T-cell (primary cell): Measurements from ENCODE around the gene CTTNBP2NL. TPM values are rescaled to one million over a fixed set of nuclear protein-coding genes. Genes with fewer than 3 reads are reported as not detected.

ENCODE experiments used
- ATAC-seq, 4 experiments: fragments of 200-7000 bp in 3 of 4; fragments of 150-1000 bp in 1 of 4; cut with Tn5 transposase; replicated peaks in 1 of 4; 1 replicate in 3 of 4; 2 replicates in 1 of 4; pipeline ENCODE4 v1.10.0; 2021; ENCODE audit warnings: moderate library complexity in 3 of 4, mild to moderate bottlenecking in 2 of 4, moderate number of reproducible peaks in 1 of 4
- CTCF ChIA-PET, 2 donors: fragments of 300-600 bp; sonication (Branson Sonifier 250); formaldehyde crosslinking; loops; one replicate each; lab custom pipeline; 2022; ENCODE audit warnings: antibody characterized with exemption in 2 of 2; lab: Charles Lee
- POLR2A ChIA-PET, 2 donors: fragments of 300-600 bp; sonication (Branson Sonifier 250); formaldehyde crosslinking; loops; one replicate each; lab custom pipeline; 2022; ENCODE audit warnings: antibody characterized with exemption in 2 of 2; lab: Charles Lee
- DNase-seq, 35 experiments: peaks; one replicate each; pipeline versions ENCODE4 v3.0.0 to v3.0.0-alpha.2; 2013 to 2023
- H3K27ac ChIP-seq: one replicate; pipeline ENCODE4 v1.5.1; 2013; ENCODE audit warnings: low read length
- H3K27me3 ChIP-seq, 2 experiments: replicated peaks in 1 of 2; 1 replicate in 1 of 2; 2 replicates in 1 of 2; pipeline versions ENCODE4 v1.6.1 to v1.7.0; 2013; ENCODE audit warnings: low read length in 1 of 2, mixed read lengths in 1 of 2; ENCODE audit not compliant: control insufficient read depth in 2 of 2, insufficient read depth in 2 of 2; ENCODE audit errors: extremely low read depth in 1 of 2
- H3K36me3 ChIP-seq, 2 donors: 1 replicate in 1 of 2; 2 replicates in 1 of 2; pipeline versions ENCODE4 v1.6.1 to v1.7.0; 2013; ENCODE audit warnings: low read length in 1 of 2; ENCODE audit not compliant: control insufficient read depth in 2 of 2, insufficient read depth in 1 of 2; ENCODE audit errors: extremely low read depth in 1 of 2
- H3K4me1 ChIP-seq, 2 experiments: 1 replicate in 1 of 2; 2 replicates in 1 of 2; pipeline versions ENCODE4 v1.6.1 to v1.7.0; 2013; ENCODE audit warnings: low read length in 2 of 2, mixed read lengths in 1 of 2; ENCODE audit not compliant: insufficient read depth in 2 of 2, control insufficient read depth in 1 of 2; ENCODE audit errors: extremely low read depth in 1 of 2
- H3K4me3 ChIP-seq, 2 donors: 1 replicate in 1 of 2; 2 replicates in 1 of 2; pipeline versions ENCODE4 v1.5.1 to v1.7.0; 2013; ENCODE audit warnings: mild to moderate bottlenecking in 2 of 2, low read length in 1 of 2, moderate library complexity in 1 of 2; ENCODE audit not compliant: control insufficient read depth in 1 of 2; ENCODE audit errors: extremely low read depth in 1 of 2
- H3K9me3 ChIP-seq: 2 replicates; pipeline ENCODE4 v1.7.0; 2013
- H3K27ac Mint-ChIP-seq, 2 donors: one replicate each; pipeline ENCODE4 v1.8.0; 2020 to 2021; ENCODE audit warnings: mild to moderate bottlenecking in 2 of 2, mixed read lengths in 2 of 2
- H3K27me3 Mint-ChIP-seq, 2 donors: one replicate each; pipeline ENCODE4 v1.8.0; 2021 to 2022; ENCODE audit warnings: mixed read lengths in 2 of 2
- H3K36me3 Mint-ChIP-seq: one replicate; pipeline ENCODE4 v1.8.0; 2021; ENCODE audit warnings: mixed read lengths
- H3K4me1 Mint-ChIP-seq, 3 donors: one replicate each; pipeline ENCODE4 v1.8.0; 2020 to 2022; ENCODE audit warnings: mixed read lengths in 3 of 3, mild to moderate bottlenecking in 1 of 3
- H3K4me3 Mint-ChIP-seq, 3 donors: one replicate each; pipeline ENCODE4 v1.8.0; 2020 to 2022; ENCODE audit warnings: mild to moderate bottlenecking in 3 of 3, mixed read lengths in 3 of 3, moderate library complexity in 3 of 3
- H3K9me3 Mint-ChIP-seq, 3 donors: one replicate each; pipeline ENCODE4 v1.8.0; 2020 to 2022; ENCODE audit warnings: mixed read lengths in 3 of 3
- WGBS: methylation state at CpG from one replicate; pipeline ENCODE4 v1.1.5; 2013; ENCODE audit warnings: missing lambda C conversion rate; ENCODE audit not compliant: insufficient coverage; 5-methylcytosine and 5-hydroxymethylcytosine counted together
- total RNA-seq, 35 experiments: library from RNA in 6 of 35; stranded (reverse) in 6 of 35; fragments of 120-200 nt in 1 of 35; gene quantifications; one replicate each; pipeline versions ENCODE4 v1.2.1 to v1.2.4 and lab custom pipeline; 2013 to 2026

The CTTNBP2NL gene
- total RNA-seq, 5 donors from 2014 or later (not counting 1 experiment from before 2014, with no cell fraction given): 0.37 to 1.1 (median 0.51) TPM

DNA sequence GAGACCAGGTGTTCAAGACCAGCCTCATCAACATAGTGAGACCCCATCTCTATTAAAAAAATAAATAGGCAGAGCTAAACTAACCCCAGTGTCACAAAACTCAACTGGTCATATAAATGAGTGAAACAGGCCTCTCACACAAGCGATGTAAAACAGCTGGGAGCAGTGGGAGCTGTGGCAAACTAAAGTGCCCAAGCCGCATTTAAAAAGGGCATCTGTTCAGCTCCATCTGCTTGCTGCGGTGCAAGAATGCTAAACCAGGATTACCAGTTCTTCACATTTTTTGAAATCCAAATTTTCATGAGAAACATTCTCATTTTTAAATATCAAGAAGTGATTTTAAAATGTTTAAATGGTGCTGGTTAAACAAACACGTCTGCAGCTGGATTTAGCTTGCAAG is 62.7 kb downstream of the CTTNBP2NL start:
- H3K36me3 Mint-ChIP-seq: no peaks in the 10 kb centered on the region
- H3K27ac Mint-ChIP-seq: no peak overlapping the region
- ChIA-PET POLR2A (interaction anchor here in 1 of 2 donors (0.5 kb wide), 1 partner anchor 71 kb away, joined by 23 read pairs; no protein-coding TSS in a partner anchor), CTCF (interaction anchor here in 1 of 2 donors (0.6 to 1.1 kb wide), 2 partner anchors 51 to 81 kb away, joined by 4 to 5 read pairs; no protein-coding TSS in a partner anchor)
- Histone ChIP-seq H3K4me1 (no peaks in the 10 kb centered on the region), H3K4me3 (no peak overlapping the region), H3K27ac (no peak overlapping the region), H3K27me3 (peaks cover 0 to 3% of the 10 kb centered on the region in 2 experiments), H3K36me3 (no peaks in the 10 kb centered on the region), H3K9me3 (no peaks in the 10 kb centered on the region)
- peaks cover 4 to 9% of the 10 kb centered on the region in 2 donors for H3K27me3 Mint-ChIP-seq
- no peak overlapping the region for H3K4me3 Mint-ChIP-seq
- ATAC-seq (no peak), DNase-seq (no peak)
- no peaks in the 10 kb centered on the region for H3K9me3 Mint-ChIP-seq
- no peaks in the 10 kb centered on the region for H3K4me1 Mint-ChIP-seq
- WGBS: 88% methylated on average over 2 of the region's 4 CpGs

DNA sequence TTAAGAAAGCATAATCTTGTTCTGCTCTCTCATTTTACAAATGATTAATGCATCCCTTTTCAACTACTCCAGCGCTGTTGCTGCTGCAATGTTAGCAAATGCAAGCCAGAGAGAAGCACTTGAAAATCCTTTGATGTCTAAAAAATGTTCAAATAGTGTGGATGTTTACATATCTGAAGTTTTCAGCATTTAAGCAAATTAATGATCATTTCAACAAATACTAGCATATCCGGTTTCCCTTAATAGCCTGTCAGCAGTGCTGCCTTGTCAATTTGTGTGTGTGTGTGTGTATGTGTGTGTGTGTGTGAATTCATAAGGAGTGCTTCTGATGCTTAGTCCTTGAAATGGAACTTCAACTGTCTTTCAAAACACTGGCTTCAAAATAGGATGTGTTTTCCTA is 64.6 kb downstream of the CTTNBP2NL start:
- WGBS: no CpG with 5 or more reads among the region's 2 CpGs
- Mint-ChIP-seq H3K27ac (no peak overlapping the region), H3K9me3 (no peaks in the 10 kb centered on the region), H3K36me3 (no peaks in the 10 kb centered on the region), H3K4me3 (no peak overlapping the region), H3K4me1 (peaks cover 0 to 2% (median 1%) of the 10 kb centered on the region in 3 donors), H3K27me3 (peaks cover 4 to 9% of the 10 kb centered on the region in 2 donors)
- Histone ChIP-seq H3K4me1 (no peaks in the 10 kb centered on the region), H3K9me3 (no peaks in the 10 kb centered on the region), H3K36me3 (no peaks in the 10 kb centered on the region), H3K27me3 (peaks cover 0 to 6% of the 10 kb centered on the region in 2 experiments), H3K4me3 (no peak overlapping the region), H3K27ac (no peak overlapping the region)
- DNase-seq (no peak), ATAC-seq (no peak)
- ChIA-PET POLR2A (no interaction called here), CTCF (interaction anchor here in 1 of 2 donors (0.6 kb wide), 1 partner anchor 13 kb away, joined by 4 read pairs; no protein-coding TSS in a partner anchor)

DNA sequence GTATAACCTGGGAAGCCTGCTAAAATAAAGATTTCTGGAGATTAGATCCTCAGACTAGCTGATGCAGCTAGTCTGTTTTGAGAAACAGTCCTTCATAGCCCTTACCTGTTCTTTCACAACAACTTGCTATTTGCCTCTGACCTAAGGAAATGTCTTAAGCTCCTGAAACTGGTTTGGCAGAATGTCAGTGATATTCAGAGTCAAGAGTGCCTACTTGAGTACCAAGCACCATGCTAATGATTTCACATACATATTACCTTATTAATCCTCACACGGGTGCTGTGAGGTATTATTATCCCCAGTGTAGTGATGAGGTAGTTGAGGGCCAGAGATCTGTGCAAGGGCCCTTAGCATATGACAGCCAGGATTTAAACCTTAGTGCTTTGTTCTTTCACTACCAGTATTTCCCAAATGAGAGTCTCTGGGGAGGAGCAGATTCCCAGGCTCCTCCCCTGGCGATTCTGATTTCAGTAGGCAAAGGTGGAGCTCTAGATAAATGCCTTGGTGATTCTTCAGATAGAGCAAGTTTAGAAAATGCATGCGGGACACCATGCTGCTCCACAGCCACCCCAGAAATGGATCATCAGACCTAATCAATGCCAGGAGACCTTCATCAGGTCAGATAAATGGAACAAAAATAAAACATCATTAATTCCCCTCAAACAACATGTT is 65.3 kb downstream of the CTTNBP2NL start:
- H3K4me1 ChIP-seq: peaks cover 0 to 7% of the 10 kb centered on the region in 2 experiments
- no peaks in the 10 kb centered on the region for H3K36me3 ChIP-seq
- H3K9me3 Mint-ChIP-seq: no peaks in the 10 kb centered on the region
- no peak overlapping the region for H3K27ac ChIP-seq
- ChIA-PET CTCF (interaction anchor here (0.6 to 1.8 kb wide), 2 partner anchors 12 to 70 kb away, joined by 4 to 11 read pairs; no protein-coding TSS in a partner anchor), POLR2A (interaction anchor here in 1 of 2 donors (0.7 kb wide), 1 partner anchor 31 kb away, joined by 3 read pairs; no protein-coding TSS in a partner anchor)
- H3K4me1 Mint-ChIP-seq: peaks cover 4 to 8% (median 7%) of the 10 kb centered on the region in 3 donors
- no peaks in the 10 kb centered on the region for H3K9me3 ChIP-seq
- H3K4me3 Mint-ChIP-seq: no peak overlapping the region
- no peaks in the 10 kb centered on the region for H3K36me3 Mint-ChIP-seq
- DNase-seq: no peak
- H3K27me3 ChIP-seq: peaks cover 0 to 11% of the 10 kb centered on the region in 2 experiments
- H3K27ac Mint-ChIP-seq: no peak overlapping the region
- no peak overlapping the region for H3K4me3 ChIP-seq
- 80% methylated on average over 1 of the region's 3 CpGs for WGBS
- H3K27me3 Mint-ChIP-seq: peaks cover 4 to 9% of the 10 kb centered on the region in 2 donors
- no peak for ATAC-seq

DNA sequence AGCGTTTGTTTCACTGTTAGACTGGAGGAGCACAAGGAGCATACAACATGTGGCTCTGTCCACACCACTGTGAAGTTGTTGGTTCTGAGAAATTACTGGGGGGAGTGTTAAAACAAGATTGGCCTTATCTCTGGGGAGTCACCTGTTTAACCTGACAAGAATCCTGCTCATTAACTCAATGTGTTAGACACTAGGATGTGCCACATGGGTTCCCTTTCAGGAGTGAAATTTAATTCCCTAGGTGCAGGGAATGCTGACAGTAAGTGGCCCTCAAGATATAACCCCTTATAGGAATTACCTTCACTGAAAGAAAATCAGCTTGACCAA is 66.9 kb downstream of the CTTNBP2NL start:
- peaks cover 3 to 8% of the 10 kb centered on the region in 2 experiments for H3K4me1 ChIP-seq
- no peaks in the 10 kb centered on the region for H3K9me3 Mint-ChIP-seq
- no peak overlapping the region for H3K4me3 Mint-ChIP-seq
- DNase-seq (no peak), ATAC-seq (no peak)
- no peaks in the 10 kb centered on the region for H3K9me3 ChIP-seq
- no peak overlapping the region for H3K27ac Mint-ChIP-seq
- H3K4me1 Mint-ChIP-seq: peaks cover 9 to 13% (median 12%) of the 10 kb centered on the region in 3 donors
- peaks cover 8 to 9% of the 10 kb centered on the region in 2 donors for H3K27me3 Mint-ChIP-seq
- peaks cover 0 to 9% of the 10 kb centered on the region in 2 experiments for H3K27me3 ChIP-seq
- ChIA-PET POLR2A (no interaction called here), CTCF (interaction anchor here in 1 of 2 donors (0.5 to 1.8 kb wide), 4 partner anchors 72 to 136 kb away, joined by 3 to 11 read pairs (median 4); no protein-coding TSS in a partner anchor)
- H3K36me3 ChIP-seq: no peaks in the 10 kb centered on the region
- H3K36me3 Mint-ChIP-seq: no peaks in the 10 kb centered on the region
- no peak overlapping the region for H3K4me3 ChIP-seq
- WGBS: 90% methylated on average over 1 of the region's 1 CpG
- no peak overlapping the region for H3K27ac ChIP-seq

DNA sequence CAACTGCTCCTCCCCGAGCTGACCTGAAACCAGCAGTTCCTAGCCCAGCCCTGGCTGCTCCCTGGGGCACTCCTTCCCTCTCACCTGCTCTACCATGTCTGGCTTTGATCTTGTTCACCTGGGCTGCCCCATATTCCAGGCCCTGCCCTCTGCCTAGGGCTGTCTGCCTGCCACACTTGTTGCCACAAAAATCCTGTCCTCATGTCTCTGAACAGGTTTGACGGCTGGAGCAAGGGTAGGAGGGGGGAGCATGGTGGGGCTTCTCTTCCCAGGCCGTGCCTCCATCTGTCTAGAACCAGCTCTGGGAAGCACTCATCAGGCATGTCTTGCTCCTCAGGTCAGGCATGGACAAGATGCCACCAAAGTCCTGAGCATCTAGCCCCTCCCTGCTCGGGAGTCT is 68.5 kb downstream of the CTTNBP2NL start:
- DNase-seq (no peak), ATAC-seq (no peak)
- no peak overlapping the region for H3K4me3 ChIP-seq
- Mint-ChIP-seq H3K36me3 (no peaks in the 10 kb centered on the region), H3K4me3 (no peak overlapping the region), H3K4me1 (peaks cover 9 to 13% (median 12%) of the 10 kb centered on the region in 3 donors), H3K27ac (no peak overlapping the region), H3K9me3 (no peaks in the 10 kb centered on the region), H3K27me3 (peaks cover 9 to 13% of the 10 kb centered on the region in 2 donors)
- ChIA-PET CTCF (interaction anchor here in 1 of 2 donors (1.4 to 2.9 kb wide), 2 partner anchors 73 kb away, joined by 4 to 27 read pairs; no protein-coding TSS in a partner anchor), POLR2A (no interaction called here)
- no peaks in the 10 kb centered on the region for H3K36me3 ChIP-seq
- peaks cover 3 to 8% of the 10 kb centered on the region in 2 experiments for H3K4me1 ChIP-seq
- no peaks in the 10 kb centered on the region for H3K9me3 ChIP-seq
- peaks cover 0 to 9% of the 10 kb centered on the region in 2 experiments for H3K27me3 ChIP-seq
- no peak overlapping the region for H3K27ac ChIP-seq
- WGBS: 90% methylated on average over 3 of the region's 4 CpGs

DNA sequence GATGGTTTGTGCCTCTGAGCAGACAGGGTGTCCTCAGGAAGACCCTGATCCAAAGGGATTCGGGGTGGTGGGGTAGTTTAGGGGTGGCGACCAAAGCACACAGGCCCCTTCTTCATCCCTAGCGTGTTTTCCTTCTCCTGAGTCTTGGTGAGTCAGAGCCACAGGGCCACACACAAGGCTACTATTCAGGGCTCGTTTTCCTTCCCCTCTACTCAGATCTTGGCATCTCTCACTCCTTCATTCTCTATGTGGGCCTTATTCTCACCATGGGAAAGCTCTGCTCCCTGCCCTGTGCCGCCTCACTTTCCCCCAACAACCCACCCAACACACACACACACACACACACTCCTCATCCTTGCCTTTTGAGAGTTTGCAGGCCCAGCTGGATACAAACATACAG is 69.1 kb downstream of the CTTNBP2NL start:
- Mint-ChIP-seq H3K36me3 (no peaks in the 10 kb centered on the region), H3K4me3 (no peak overlapping the region), H3K4me1 (peaks cover 9 to 13% (median 12%) of the 10 kb centered on the region in 3 donors), H3K27ac (no peak overlapping the region), H3K27me3 (peaks cover 12 to 16% of the 10 kb centered on the region in 2 donors), H3K9me3 (no peaks in the 10 kb centered on the region)
- ChIA-PET POLR2A (no interaction called here), CTCF (interaction anchor here (1.3 to 2.9 kb wide), 3 partner anchors 8 to 74 kb away, joined by 4 to 33 read pairs (median 27); no protein-coding TSS in a partner anchor)
- peaks cover 0 to 10% of the 10 kb centered on the region in 2 experiments for H3K27me3 ChIP-seq
- H3K4me3 ChIP-seq: no peak overlapping the region
- no peak for DNase-seq
- 69% methylated on average over 3 of the region's 5 CpGs for WGBS
- H3K36me3 ChIP-seq: no peaks in the 10 kb centered on the region
- H3K4me1 ChIP-seq: peaks cover 3 to 8% of the 10 kb centered on the region in 2 experiments
- H3K9me3 ChIP-seq: no peaks in the 10 kb centered on the region
- no peak overlapping the region for H3K27ac ChIP-seq
- ATAC-seq: no peak
